Lung (tissue), 12 donors: ENCODE data around the gene MMP2. TPM values are rescaled to one million over a fixed set of nuclear protein-coding genes. Genes with fewer than 3 reads are reported as not detected.

Experiments used
- ATAC-seq: fragments of 200-7000 bp; cut with Tn5 transposase; one replicate; pipeline ENCODE4 v1.9.1; 2020; ENCODE audit warnings: moderate number of reproducible peaks; ENCODE audit not compliant: insufficient read depth, low FRiP score
- DNase-seq, 3 donors: peaks; one replicate each; pipeline ENCODE4 v3.0.0-alpha.2; 2013 to 2017
- H3K27ac ChIP-seq, 2 donors: one replicate each; pipeline ENCODE4 v1.5.1; 2013; ENCODE audit warnings: mild to moderate bottlenecking in 2 of 2, moderate library complexity in 2 of 2, control low read depth in 1 of 2, inconsistent platforms in 1 of 2, low read depth in 1 of 2, low read length in 1 of 2
- H3K27me3 ChIP-seq, 3 donors: one replicate each; pipeline ENCODE4 v1.5.1; 2013; ENCODE audit warnings: low read length in 2 of 3; ENCODE audit not compliant: control insufficient read depth in 3 of 3, insufficient read depth in 3 of 3
- H3K36me3 ChIP-seq, 4 donors: one replicate each; pipeline ENCODE4 v1.5.1; 2013; ENCODE audit warnings: low read length in 4 of 4, mild to moderate bottlenecking in 1 of 4, moderate library complexity in 1 of 4; ENCODE audit not compliant: control insufficient read depth in 4 of 4, insufficient read depth in 4 of 4
- H3K4me1 ChIP-seq, 5 donors: one replicate each; pipeline ENCODE4 v1.5.1; 2013; ENCODE audit warnings: low read length in 5 of 5, mild to moderate bottlenecking in 2 of 5, moderate library complexity in 1 of 5; ENCODE audit not compliant: control insufficient read depth in 5 of 5, insufficient read depth in 5 of 5
- H3K4me3 ChIP-seq: one replicate; pipeline ENCODE4 v1.5.1; 2013; ENCODE audit warnings: mild to moderate bottlenecking, control low read depth, moderate library complexity
- H3K9ac ChIP-seq, 2 donors: one replicate each; pipeline ENCODE4 v1.5.1; 2013; ENCODE audit warnings: low read length in 2 of 2, control low read depth in 1 of 2; ENCODE audit not compliant: insufficient read depth in 1 of 2
- H3K9me3 ChIP-seq, 4 donors: one replicate each; pipeline ENCODE4 v1.5.1; 2013; ENCODE audit warnings: low read length in 3 of 4, mild to moderate bottlenecking in 1 of 4, moderate library complexity in 1 of 4; ENCODE audit not compliant: control insufficient read depth in 4 of 4, insufficient read depth in 3 of 4
- WGBS, 2 donors: extraction: QIAGEN DNeasy Blood & Tissue Kit; methylation state at CpG; one replicate each; pipeline ENCODE4 v1.1.7; 2013; 5-methylcytosine and 5-hydroxymethylcytosine counted together
- polyA plus RNA-seq, 2 donors: library from polyadenylated mRNA; stranded (reverse); fragments of 200-250 nt; gene quantifications; one replicate each; pipeline ENCODE4 v1.2.1, GENCODE V29; 2013
- total RNA-seq, 2 donors: library from RNA; depleted of rRNA in 1 of 2; stranded (reverse); fragments of >200 nt in 1 of 2; gene quantifications; one replicate each; pipeline ENCODE4 v1.2.1, GENCODE V29; 2014 to 2021
- TF ChIP-seq, protein P1 (sequence below): IDR thresholded peaks from 2 replicates; pipeline ENCODE4 v1.5.1; 2012; ENCODE audit warnings: mild to moderate bottlenecking; ENCODE audit errors: control extremely low read depth, extremely low read depth
- donor health status: control.
- donor health status: control.
- donor health status: Bipolar disorder and iron deficiency.
- donor health status: healthy.
- donor health status: DM: yes; HTN: yes; CAD: no.

MMP2 gene
- total and polyA plus RNA-seq, 4 donors: 41.9 to 291 (median 169) TPM

- H3K4me3 ChIP-seq: no peak overlapping the region
- no peaks in the 10 kb centered on the region for H3K27me3 ChIP-seq
- no peaks in the 10 kb centered on the region for H3K9me3 ChIP-seq
- peak; percentile 60 for ATAC-seq
- 32 to 42% methylated on average over 3 of the region's 3 CpGs for WGBS, 2 donors
- peak; percentile 92 to 98 (median 97) for DNase-seq
- H3K9ac ChIP-seq: no peak overlapping the region
- peaks cover 0 to 80% (median 30%) of the 10 kb centered on the region in 4 donors for H3K36me3 ChIP-seq
- TF ChIP-seq, protein P1, sequence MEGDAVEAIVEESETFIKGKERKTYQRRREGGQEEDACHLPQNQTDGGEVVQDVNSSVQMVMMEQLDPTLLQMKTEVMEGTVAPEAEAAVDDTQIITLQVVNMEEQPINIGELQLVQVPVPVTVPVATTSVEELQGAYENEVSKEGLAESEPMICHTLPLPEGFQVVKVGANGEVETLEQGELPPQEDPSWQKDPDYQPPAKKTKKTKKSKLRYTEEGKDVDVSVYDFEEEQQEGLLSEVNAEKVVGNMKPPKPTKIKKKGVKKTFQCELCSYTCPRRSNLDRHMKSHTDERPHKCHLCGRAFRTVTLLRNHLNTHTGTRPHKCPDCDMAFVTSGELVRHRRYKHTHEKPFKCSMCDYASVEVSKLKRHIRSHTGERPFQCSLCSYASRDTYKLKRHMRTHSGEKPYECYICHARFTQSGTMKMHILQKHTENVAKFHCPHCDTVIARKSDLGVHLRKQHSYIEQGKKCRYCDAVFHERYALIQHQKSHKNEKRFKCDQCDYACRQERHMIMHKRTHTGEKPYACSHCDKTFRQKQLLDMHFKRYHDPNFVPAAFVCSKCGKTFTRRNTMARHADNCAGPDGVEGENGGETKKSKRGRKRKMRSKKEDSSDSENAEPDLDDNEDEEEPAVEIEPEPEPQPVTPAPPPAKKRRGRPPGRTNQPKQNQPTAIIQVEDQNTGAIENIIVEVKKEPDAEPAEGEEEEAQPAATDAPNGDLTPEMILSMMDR: peak; percentile 32
- H3K4me1 ChIP-seq: peaks cover 0 to 40% (median 26%) of the 10 kb centered on the region in 5 donors
- H3K27ac ChIP-seq: no peak overlapping the region
Observed at GRCh38 chr16:55494994-55495421, 16.0 kb downstream of the MMP2 start.

DNA sequence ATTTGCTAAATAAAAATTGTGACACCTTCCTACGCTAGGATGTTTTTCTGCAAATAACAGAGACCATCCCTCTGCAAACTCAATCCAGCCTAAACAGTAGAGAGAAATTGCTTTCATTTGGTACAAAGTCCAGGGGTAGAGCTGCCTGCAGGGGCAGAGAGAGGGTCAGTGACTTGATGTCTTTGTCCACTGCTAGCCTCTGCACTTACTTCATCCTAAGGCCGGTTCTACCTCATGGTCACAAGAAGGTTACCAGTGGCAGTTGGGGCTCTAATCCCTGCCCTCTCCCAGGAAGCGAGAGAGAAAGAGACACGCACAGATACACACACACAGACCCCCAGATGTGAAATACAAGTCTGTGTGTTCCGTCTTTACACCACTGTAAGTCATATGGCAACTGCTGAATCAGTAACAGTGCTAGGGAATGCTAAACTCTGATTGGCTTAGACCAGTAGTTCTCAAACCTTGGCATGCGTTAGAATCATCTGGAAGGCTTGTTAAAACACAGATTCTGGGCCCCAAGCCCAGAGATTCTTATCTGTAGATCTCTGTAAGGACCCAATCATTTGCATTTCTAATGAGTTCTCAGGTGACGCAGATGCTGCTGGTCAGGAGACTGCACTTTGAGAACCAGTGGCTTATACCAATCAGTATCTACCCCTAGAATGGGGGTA, 16.8 kb downstream of the MMP2 start:
- ATAC-seq (peak; percentile 55), DNase-seq (peak in 2 of 3 donors; percentile 47 to 74)
- Histone ChIP-seq H3K9ac (peak overlapping the region in 1 of 2 donors; percentile 20), H3K27ac (no peak overlapping the region), H3K36me3 (peaks cover 0 to 75% (median 27%) of the 10 kb centered on the region in 4 donors), H3K27me3 (no peaks in the 10 kb centered on the region), H3K9me3 (no peaks in the 10 kb centered on the region), H3K4me1 (peaks cover 0 to 48% (median 34%) of the 10 kb centered on the region in 5 donors), H3K4me3 (no peak overlapping the region)
- WGBS, 2 donors: 61 to 83% methylated on average over 7 of the region's 7 CpGs
- TF ChIP-seq, protein P1: no peak

GRCh38 chr16:55496509-55497145, 17.6 kb downstream of the MMP2 start:
- peaks cover 0 to 78% (median 26%) of the 10 kb centered on the region in 4 donors for H3K36me3 ChIP-seq
- H3K4me3 ChIP-seq: no peak overlapping the region
- H3K27ac ChIP-seq: no peak overlapping the region
- H3K9ac ChIP-seq: no peak overlapping the region
- DNase-seq (no peak), ATAC-seq (no peak)
- H3K27me3 ChIP-seq: no peaks in the 10 kb centered on the region
- WGBS, 2 donors: 25 to 48% methylated on average over 8 of the region's 8 CpGs
- H3K9me3 ChIP-seq: no peaks in the 10 kb centered on the region
- peaks cover 0 to 56% (median 41%) of the 10 kb centered on the region in 5 donors for H3K4me1 ChIP-seq
- TF ChIP-seq, protein P1: no peak
